Jurkat, Clone E6-1 (cell line): Measurements from ENCODE around the gene UGGT1.

Experiments
- DNase-seq: peaks from one replicate; pipeline ENCODE4 v3.0.0-alpha.2; 2011; ENCODE audit warnings: low read depth, low spot score
- H3K4me3 ChIP-seq: 2 replicates; pipeline ENCODE4 v1.5.1; 2011; ENCODE audit warnings: mild to moderate bottlenecking, low read length, control low read depth, moderate library complexity

UGGT1 gene

DNA sequence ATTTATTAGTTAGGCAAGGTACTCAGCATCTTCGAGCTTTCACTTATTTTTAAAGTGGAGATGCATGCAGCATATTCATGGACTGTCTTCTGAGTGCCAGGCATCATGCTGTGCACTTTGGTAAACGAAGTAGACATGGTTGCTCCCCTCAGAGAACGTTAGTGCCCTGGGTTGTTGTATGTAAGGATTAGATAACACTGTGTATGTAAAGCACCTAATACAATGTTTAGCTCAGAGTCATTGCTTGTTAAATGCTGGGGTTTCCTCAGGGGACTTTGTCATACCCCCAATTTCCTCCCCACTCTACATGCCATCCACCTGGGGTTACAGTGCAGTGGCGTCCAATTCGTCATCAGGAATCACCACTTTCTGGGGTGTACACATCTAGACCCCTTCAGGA lies 2.8 kb downstream of the UGGT1 start:
- DNase-seq: no peak
- H3K4me3 ChIP-seq: no peak overlapping the region

DNA sequence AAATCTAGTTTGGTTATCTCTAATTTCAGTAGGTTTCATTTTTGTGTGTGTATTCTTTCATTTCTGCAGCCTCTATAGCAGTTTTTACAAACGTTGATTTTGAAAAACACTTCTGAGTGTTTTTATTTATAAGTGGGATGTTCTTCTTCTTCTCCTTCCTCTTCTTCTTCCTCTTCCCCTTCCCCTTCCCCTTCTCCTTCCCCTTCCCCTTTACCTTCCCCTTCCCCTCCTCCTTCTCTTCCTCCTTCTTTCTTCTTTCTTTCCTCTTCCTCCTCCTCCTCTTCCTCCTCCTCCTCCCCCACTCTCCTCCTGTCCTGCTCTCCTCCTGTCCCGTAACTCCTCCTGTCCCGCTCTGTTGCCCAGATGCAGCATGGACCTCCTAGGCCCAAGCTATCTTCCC lies 4.2 kb downstream of the UGGT1 start:
- no peak overlapping the region for H3K4me3 ChIP-seq

DNA sequence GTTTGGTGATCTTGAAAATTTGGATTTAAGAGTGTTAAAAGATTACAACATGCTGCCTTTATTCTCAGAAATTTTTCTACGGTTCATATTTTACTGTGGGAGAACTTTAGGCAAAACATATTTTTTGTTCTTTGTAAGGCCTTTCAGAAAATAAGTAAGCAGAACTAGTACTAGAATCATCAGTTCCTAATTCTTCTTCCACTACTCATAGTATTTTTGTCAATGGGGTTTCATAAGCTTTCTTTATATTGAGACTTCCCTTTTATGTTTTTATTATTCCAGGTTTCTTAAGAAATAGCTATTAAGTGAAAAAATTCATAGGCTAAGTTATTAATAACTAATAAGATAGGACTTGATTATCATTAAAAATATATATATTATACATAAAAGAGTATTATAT lies 12.4 kb downstream of the UGGT1 start:
- no peak overlapping the region for H3K4me3 ChIP-seq
- no peak for DNase-seq

More for the DNA sequence above, 4.2 kb downstream of the UGGT1 start:
- no peak for DNase-seq

DNA sequence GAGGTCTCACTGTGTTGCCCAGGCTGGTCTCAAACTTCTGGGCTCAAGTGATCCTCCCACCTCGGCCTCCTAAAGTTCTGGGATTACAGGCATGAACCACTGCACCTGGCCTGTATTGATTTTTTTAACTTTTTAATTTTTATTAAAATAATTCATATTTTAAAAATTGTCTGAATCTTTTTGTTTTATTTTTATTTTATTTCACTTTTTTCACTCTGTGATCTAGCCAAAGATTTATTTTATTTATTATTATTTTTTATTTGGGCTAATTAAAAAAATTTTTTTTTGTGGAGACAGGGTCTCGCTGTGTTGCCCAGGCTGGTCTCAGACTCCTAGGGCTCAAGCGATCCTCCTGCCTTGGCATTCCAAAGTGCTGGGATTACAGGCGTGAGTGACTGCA lies 14.1 kb downstream of the UGGT1 start:
- H3K4me3 ChIP-seq: no peak overlapping the region
- DNase-seq: no peak

DNA sequence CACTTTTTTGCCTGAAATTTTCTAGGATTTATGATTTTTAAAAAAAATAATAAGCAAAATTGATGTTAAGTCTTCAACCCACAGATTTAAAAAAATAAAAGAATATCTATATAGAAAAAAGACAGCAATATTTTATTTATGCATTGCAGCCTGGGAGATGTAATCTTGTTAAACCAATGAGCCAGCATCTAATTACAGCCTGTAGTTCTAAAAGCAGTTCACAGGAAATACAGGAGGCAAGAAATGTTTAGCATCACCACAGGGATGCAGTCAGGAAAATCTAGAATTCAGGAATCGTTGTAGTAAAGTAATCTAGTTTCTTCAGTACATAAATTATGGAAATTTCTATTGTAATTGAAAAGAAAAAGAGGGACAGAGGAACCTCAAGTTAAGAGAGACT lies 17.2 kb downstream of the UGGT1 start:
- DNase-seq: no peak

DNA sequence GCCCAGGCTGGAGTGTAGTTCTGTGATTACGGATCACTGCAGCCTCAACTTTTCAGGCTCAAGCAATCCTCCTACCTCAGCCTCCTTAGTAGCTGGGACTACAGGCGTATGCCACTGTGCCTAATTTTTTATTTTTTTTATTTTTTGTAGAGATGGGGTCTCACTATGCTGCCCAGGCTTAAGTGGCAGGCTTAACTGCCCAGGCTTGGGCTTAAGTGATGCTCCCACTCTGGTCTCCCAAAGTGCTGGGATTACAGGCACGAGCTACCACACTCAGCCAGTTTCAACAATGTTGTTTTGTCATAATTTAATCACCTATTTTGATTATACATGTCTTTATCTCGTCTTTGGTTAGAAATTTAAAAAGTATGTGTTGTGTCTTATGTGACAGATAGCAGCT lies 18.2 kb downstream of the UGGT1 start:
- DNase-seq: no peak
- no peak overlapping the region for H3K4me3 ChIP-seq

More for the DNA sequence above, 17.2 kb downstream of the UGGT1 start:
- H3K4me3 ChIP-seq: no peak overlapping the region

DNA sequence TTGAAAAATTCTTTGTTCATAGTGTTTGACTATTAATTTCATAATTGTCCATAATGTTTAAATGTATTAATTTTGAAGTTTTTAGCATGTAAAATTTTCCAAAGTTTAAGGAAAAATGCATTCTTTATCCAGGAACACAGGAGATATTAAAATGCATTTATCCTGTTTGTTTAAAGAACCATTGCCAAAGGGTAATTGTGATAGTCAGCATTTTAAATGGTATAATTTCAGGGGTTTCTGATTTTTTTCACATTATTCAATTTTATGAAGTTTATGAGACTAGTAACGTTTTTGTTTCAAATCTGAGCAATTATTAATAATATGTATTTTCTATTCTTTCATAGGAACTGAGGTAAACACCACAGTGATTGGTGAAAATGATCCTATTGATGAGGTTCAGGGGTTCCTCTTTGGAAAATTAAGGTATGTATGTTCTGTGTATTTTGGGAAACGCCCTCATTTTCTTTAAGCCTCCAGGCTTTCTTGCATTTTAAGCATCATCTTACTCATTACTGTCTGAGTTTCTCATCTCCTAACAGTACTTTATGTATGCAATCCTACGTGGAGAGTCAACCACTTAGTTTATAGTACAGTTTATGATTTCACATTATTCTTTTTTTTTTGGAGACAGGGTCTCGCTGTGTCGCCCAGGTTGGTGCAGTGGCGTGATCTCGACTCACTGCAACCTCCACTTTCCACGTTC lies 25.1 kb downstream of the UGGT1 start:
- no peak for DNase-seq
- no peak overlapping the region for H3K4me3 ChIP-seq

DNA sequence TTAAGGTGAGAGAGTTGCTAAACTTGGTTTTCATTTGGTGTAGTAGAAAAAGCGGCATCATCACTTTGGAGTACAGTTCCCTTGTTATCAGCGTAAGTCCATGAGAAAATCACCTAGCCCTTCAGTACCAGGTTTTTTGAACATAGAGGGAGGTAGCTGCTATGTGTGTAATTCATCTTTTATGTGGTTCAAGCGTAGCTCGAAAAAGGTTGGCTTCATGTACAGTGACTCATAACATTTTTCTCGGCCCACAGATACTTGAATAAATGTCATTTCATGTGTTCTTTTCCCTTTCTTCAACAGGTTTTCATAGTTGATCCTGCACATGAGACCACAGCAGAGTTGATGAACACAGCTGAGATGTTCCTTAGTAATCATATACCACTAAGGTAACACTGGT lies 43.6 kb downstream of the UGGT1 start:
- H3K4me3 ChIP-seq: no peak overlapping the region
- no peak for DNase-seq

DNA sequence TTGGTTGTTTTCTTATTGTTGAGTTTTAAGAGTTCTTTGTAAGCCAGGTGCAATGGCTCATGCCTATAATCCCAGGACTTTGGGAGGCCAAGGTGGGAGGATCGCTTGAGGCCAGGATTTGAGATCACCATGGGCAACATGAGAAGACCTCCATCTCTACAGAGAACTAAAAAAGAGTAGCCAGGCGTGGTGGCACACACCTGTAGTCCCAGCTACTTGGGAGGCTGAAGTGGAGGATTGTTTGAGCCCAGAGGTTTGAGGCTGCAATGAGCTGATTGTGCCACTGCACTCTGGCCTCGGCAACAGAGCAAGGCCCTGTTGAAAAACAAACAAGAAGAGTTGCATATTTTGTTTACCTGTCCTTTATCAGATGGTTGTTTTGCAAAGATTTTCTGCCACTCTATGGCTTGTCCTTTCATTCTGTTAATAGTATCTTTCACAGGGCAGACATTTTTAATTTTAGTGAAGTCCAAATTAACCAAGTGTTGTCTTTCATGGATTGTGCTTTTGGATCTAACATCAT lies 46.2 kb downstream of the UGGT1 start:
- no peak overlapping the region for H3K4me3 ChIP-seq
- no peak for DNase-seq

DNA sequence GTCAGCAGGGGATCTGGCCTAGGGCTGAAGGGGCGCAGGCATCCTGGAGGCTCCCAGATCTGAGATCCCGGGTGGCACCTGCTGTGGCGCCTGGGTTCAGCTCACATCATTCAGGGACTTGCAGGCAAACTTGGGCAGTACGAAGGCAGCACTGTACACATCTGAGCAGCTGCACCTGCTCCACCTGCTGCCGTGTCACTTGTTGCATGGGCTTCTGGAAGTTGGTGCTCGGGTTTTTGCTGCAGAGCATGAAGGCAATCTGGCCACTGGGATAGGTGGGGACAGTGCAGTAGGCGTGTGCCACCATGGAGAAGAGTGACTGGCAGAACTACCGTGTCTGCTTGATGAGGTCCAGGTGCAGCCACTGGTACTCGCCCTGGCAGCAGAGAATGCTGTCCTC lies 48.6 kb downstream of the UGGT1 start:
- no peak for DNase-seq
- no peak overlapping the region for H3K4me3 ChIP-seq

DNA sequence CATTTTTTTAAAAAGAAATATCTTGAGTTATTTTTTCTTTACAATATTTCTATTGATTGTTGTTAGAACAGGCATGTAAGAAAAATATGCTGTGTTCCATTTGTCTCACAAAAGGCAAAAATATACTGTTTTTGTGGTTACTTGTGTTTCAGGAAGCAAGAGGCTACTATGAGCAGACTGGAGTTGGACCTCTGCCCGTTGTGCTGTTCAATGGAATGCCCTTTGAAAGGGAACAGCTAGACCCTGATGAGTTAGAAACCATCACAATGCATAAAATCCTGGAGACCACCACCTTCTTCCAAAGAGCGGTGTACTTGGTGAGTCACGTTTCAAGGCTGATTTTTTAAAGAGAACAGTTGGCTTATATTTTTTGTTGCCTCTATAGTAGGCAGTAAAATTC lies 54.7 kb downstream of the UGGT1 start:
- H3K4me3 ChIP-seq: no peak overlapping the region
- DNase-seq: no peak

DNA sequence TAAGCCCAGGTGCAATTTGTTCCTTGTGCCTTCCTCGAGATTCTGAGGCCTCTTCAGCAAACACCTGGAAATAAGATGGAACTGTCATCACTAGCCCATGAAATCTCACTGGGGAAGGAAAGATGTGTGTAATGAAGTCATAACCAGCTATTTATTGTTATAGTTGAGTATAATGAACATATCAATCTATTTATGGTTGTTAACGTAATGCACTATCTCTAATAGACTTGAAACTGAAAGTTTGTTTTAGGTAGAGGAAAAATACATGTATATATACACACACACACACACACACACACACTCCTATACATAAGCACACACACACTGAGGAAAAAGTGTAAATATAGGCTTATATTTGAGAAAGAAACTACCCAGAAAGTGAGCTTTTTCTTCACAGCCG lies 62.8 kb downstream of the UGGT1 start:
- no peak overlapping the region for H3K4me3 ChIP-seq
- no peak for DNase-seq

DNA sequence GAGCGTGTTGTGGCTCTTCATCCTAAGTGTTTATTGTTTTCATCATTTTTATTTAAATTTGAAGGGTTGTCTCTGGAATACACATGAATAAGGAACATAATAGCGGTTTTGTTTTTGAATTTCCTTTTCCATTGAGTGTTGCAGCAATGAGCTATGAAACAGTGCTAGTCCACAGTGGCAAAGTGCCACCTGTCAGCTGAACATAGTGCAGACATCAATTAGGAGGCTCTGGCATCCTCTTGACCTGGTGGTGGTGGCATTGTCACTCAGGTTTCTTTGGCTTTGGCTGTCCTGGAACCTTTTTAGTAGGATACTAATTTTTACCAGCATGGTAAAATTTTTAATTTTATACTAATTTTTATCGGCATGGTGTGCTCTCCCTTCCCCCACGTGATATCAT lies 63.2 kb downstream of the UGGT1 start:
- no peak for DNase-seq
- no peak overlapping the region for H3K4me3 ChIP-seq

DNA sequence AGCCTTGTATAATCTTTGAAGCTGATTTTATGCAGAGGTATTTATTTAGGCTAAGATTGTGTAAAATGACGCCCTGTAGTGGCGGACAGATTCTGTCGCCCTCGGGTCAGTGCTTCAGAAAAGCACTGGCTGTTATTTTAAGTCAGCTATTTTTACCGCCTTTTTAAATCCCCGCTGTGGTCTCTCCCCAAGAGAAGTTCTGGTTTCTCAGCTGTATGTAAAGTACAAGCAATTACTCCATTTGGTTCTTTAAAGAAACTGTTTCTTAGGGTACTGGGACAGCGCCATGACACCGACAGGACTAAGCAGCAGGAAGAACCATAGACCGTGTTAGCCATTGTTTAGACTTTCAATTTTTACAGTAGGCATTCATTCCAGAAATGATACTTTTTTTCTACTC lies 65.0 kb downstream of the UGGT1 start:
- H3K4me3 ChIP-seq: no peak overlapping the region
- DNase-seq: no peak

DNA sequence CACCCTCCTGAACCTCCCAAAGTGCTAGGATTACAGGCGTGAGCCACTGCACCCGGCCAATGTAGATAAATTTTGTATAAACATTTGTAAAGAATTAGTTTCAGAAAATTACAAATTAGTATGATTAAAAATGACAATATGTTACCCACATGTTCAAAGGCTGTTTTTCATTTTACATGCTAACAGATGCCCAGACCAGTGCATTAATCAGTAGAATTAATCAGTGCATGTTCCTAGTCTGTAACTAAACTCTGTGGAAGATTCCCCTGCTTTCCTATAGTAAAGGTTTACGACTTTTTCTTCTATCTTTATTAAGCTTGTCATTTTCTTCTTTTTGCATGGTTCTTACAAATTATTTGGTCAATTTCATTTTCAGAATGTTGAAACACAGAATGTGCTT lies 65.8 kb downstream of the UGGT1 start:
- no peak for DNase-seq
- H3K4me3 ChIP-seq: no peak overlapping the region

DNA sequence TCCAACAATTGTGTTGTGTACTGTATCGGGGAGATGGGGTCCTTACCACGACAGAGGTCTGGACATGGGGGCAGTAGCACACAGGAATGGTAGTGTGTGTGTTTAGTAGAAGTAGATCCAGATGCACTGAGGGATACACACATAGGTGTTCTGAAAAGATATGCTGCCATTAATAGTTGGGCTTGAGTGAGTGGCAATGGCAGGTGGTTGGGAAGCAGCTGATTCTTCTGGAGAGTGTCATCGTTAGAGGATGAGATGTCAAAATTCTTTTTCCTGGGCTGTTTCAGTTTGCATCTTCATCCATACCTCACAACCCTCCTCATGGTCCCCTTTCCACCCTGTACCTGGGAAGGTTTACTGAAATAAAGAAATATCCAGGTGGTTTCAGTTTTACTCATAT lies 66.6 kb downstream of the UGGT1 start:
- DNase-seq: no peak
- H3K4me3 ChIP-seq: no peak overlapping the region

DNA sequence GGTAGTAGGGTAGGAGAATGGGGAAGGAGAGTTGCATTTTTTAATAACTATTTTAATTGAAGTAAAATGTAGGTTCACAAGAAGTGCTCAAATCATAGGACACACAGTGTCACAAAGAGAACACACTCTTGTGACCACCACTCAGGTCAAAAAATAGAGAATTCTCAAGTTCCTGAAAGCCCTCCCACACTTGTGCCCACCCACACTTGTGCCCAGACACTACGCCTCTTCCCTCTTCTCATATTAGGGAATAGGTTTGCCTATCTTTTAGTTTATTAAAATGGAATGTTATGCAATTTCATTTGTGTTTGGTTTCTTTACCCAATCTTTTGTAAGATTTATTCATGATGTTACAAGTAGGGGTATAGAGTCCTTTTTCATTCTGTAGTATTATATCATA lies 67.2 kb downstream of the UGGT1 start:
- H3K4me3 ChIP-seq: no peak overlapping the region
- DNase-seq: no peak

DNA sequence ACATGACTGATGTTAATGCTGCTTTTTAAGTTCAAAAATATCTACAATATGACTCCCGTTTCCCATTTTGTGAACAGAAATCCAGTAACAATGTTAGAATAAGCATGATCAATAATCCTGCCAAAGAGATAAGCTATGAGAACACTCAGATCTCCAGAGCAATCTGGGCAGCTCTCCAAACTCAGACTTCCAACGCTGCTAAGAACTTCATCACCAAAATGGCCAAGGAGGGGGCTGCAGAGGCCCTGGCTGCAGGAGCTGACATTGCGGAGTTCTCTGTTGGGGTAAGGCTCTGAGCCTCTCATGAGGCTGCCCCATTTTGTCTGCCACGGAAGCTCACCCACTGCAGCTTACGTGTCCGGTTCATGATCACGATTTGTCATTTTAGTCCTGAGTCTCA lies 68.4 kb downstream of the UGGT1 start:
- no peak overlapping the region for H3K4me3 ChIP-seq
- no peak for DNase-seq

DNA sequence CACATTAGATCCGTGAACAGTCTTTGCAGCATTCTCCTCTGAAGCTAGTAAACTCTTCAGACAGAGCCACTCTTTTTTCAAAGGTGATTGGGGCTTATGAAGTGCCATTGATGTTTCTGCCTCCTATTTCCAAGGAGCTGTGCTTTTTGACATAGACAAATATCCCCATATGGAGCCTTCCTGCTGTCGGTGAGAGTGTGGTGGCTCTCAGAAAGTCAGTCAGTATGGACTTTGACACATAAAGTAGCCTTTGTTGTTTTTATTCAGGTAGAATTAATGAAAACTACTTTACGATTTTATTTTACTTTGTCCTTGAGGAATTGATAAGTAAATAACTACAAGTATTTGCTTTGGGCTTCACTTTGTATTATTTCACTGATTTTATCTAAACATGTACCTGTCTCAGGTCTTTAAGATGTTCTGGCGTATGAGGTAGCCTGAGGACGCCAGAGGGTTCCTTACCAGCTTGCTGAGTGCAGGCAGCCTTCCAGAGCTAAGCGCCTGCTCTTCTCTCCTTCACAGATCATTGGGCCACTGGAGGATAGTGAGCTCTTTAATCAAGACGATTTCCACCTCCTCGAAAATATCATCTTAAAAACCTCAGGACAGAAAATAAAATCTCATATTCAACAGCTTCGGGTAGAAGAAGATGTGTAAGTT lies 69.7 kb downstream of the UGGT1 start:
- H3K4me3 ChIP-seq: no peak overlapping the region
- DNase-seq: no peak

DNA sequence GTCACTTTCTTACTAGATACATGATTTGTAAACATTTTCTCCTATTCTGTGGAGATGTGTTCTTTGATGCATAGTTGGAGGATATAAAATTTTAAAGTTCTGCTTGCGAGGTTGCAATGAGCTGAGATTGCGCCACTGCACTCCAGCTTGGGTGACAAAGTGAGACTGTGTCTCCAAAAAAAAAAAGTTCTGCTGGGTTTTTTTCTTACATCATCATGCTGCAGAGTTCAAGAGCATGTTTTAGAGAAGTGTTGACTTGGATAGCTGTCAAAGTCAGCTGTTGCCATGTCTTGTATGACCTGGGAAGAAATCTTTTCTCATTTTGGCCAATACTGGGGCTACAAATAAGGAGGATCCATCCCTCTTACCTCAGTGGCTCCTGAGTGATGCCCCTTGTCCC lies 71.3 kb downstream of the UGGT1 start:
- DNase-seq: no peak
- H3K4me3 ChIP-seq: no peak overlapping the region

DNA sequence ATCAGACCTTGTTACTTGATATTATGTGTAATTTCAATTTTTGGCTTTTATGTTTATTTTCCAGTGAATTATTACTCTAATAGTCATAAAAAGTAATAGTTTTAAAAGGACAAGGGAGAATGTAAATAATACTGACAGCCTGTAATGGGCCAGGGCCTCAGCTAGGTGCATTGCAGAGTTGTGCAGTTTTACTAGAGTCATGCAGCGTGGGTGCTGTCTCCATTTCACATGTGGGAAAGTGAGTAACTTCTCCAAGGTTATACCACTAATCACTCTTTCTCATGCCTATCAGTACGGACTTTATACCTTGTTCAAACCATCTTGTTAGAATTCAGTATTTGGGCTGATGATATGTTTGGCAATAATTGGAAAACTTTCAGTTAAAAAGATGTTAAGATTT lies 73.3 kb downstream of the UGGT1 start:
- H3K4me3 ChIP-seq: no peak overlapping the region
- no peak for DNase-seq
